HCT116 (cell line): Measurements from ENCODE around the gene COL12A1. TPM values are rescaled to one million over a fixed set of nuclear protein-coding genes. Genes with fewer than 3 reads are reported as not detected.

Source experiments
- ATAC-seq: fragments of 200-7000 bp; cut with Tn5 transposase; 2 replicates; pipeline ENCODE4 v1.9.1; 2020; ENCODE audit warnings: mild to moderate bottlenecking, moderate library complexity
- BruUV-seq: library from RNA; stranded (reverse); fragments of 400-500 nt; replicated peaks from 2 replicates; lab custom pipeline; 2021; lab: Mats Ljungman, UMichigan
- CTCF ChIA-PET: fragments of 300-600 bp; sonication (Branson Sonifier 250); formaldehyde crosslinking; loops from one replicate; lab custom pipeline; 2021; ENCODE audit warnings: antibody characterized with exemption; lab: Charles Lee
- POLR2A ChIA-PET: fragments of 300-600, 350-600 bp; sonication (Branson Sonifier 250); formaldehyde crosslinking; loops from one replicate; lab custom pipeline; 2021; ENCODE audit warnings: antibody characterized with exemption; lab: Charles Lee
- RAD21 ChIA-PET, 2 experiments: fragments of 300-600 bp; sonication (Branson Sonifier 250); formaldehyde crosslinking; loops; one replicate each; lab custom pipeline; 2023; ENCODE audit warnings: low total read pairs in 2 of 2; ENCODE audit not compliant: uncharacterized antibody in 2 of 2, unreplicated experiment in 2 of 2, low non-redundant PET in 1 of 2; lab: Charles Lee
- DNase-seq: peaks from one replicate; pipeline ENCODE4 v3.0.0-alpha.2; 2010; ENCODE audit warnings: low read depth, low spot score
- H2AFZ ChIP-seq: fragments of 200-600 bp; shearing (Covaris generic), sonication (generic); 2 replicates; pipeline ENCODE4 v1.6.1; 2017; ENCODE audit warnings: low read depth, mixed run types, mixed read lengths, antibody characterized with exemption, low read length; ENCODE audit not compliant: poor library complexity, severe bottlenecking
- H3K27ac ChIP-seq: 2 replicates; pipeline ENCODE4 v1.5.1; 2012; ENCODE audit warnings: low read depth, low read length
- H3K27me3 ChIP-seq: fragments of 200-600 bp; sonication (generic); 2 replicates; pipeline ENCODE4 v1.6.1; 2016; ENCODE audit warnings: mixed run types, low read length, mixed read lengths; ENCODE audit not compliant: insufficient read depth
- H3K36me3 ChIP-seq, 2 experiments: fragments of 200-500 bp in 1 of 2; fragments of 200-600 bp in 1 of 2; sonication (Bioruptor generic) in 1 of 2; sonication (generic) in 1 of 2; 2 replicates each; pipeline versions ENCODE4 v1.5.1 to v1.6.1; 2014 to 2016; ENCODE audit warnings: low read length in 2 of 2, inconsistent platforms in 1 of 2, mixed read lengths in 1 of 2, mixed run types in 1 of 2; ENCODE audit not compliant: insufficient read depth in 2 of 2, control insufficient read depth in 1 of 2
- H3K4me1 ChIP-seq, 2 experiments: fragments of 200-600 bp in 1 of 2; sonication (generic) in 1 of 2; 2 replicates each; pipeline versions ENCODE4 v1.5.1 to v1.6.1; 2012 to 2017; ENCODE audit warnings: low read length in 2 of 2, inconsistent platforms in 1 of 2, mild to moderate bottlenecking in 1 of 2, mixed read lengths in 1 of 2, mixed run types in 1 of 2, moderate library complexity in 1 of 2; ENCODE audit not compliant: insufficient read depth in 2 of 2, control insufficient read depth in 1 of 2
- H3K4me2 ChIP-seq: fragments of 200-600 bp; sonication (generic); 2 replicates; pipeline ENCODE4 v1.6.1; 2017; ENCODE audit warnings: mixed run types, low read length, mixed read lengths
- H3K4me3 ChIP-seq, 2 experiments: fragments of 200-600 bp in 1 of 2; sonication (generic) in 1 of 2; replicated peaks in 1 of 2; 2 replicates each; pipeline ENCODE4 v1.5.1; 2011 to 2016; ENCODE audit warnings: low read length in 2 of 2, control low read depth in 1 of 2, low read depth in 1 of 2, mild to moderate bottlenecking in 1 of 2, mixed read lengths in 1 of 2, mixed run types in 1 of 2
- H3K79me2 ChIP-seq: fragments of 200-600 bp; sonication (generic); 2 replicates; pipeline ENCODE4 v1.6.1; 2017; ENCODE audit warnings: mild to moderate bottlenecking, mixed run types, low read length, moderate library complexity, mixed read lengths; ENCODE audit not compliant: insufficient read depth
- H3K9ac ChIP-seq: fragments of 200-600 bp; sonication (generic); 2 replicates; pipeline ENCODE4 v1.6.1; 2016; ENCODE audit warnings: low read length, mixed read lengths
- H3K9me2 ChIP-seq: fragments of 200-600 bp; sonication (generic), shearing (Covaris generic); 2 replicates; pipeline ENCODE4 v1.6.1; 2017; ENCODE audit warnings: mixed run types, mild to moderate bottlenecking, moderate library complexity; ENCODE audit not compliant: insufficient read depth
- H3K9me3 ChIP-seq, 2 experiments: fragments of 200-500 bp in 1 of 2; fragments of 200-600 bp in 1 of 2; sonication (Bioruptor generic) in 1 of 2; sonication (generic) in 1 of 2; 2 replicates each; pipeline ENCODE4 v1.6.1; 2014 to 2017; ENCODE audit warnings: low read length in 2 of 2, mixed read lengths in 2 of 2, inconsistent platforms in 1 of 2, low read depth in 1 of 2, mild to moderate bottlenecking in 1 of 2, mixed run types in 1 of 2, moderate library complexity in 1 of 2; ENCODE audit not compliant: control insufficient read depth in 1 of 2, insufficient read depth in 1 of 2
- H4K20me1 ChIP-seq: fragments of 200-600 bp; sonication (generic), shearing (Covaris generic); 2 replicates; pipeline ENCODE4 v1.6.1; 2017; ENCODE audit warnings: mixed run types, mild to moderate bottlenecking, moderate library complexity; ENCODE audit not compliant: insufficient read depth
- ELF1 ChIP-seq: IDR thresholded peaks from 2 replicates; pipeline ENCODE4 v1.6.1; 2012; ENCODE audit warnings: low read depth, borderline replicate concordance
- EZH2phosphoT487 ChIP-seq: fragments of 200-600 bp; IDR thresholded peaks from 2 replicates; pipeline ENCODE4 v1.6.1; 2018; ENCODE audit warnings: antibody characterized with exemption, borderline replicate concordance
- FOSL1 ChIP-seq: IDR thresholded peaks from 2 replicates; pipeline ENCODE4 v1.6.1; 2012; ENCODE audit warnings: low read depth
- JUND ChIP-seq: IDR thresholded peaks from 2 replicates; pipeline ENCODE4 v1.6.1; 2012
- POLR2A ChIP-seq: IDR thresholded peaks from 2 replicates; pipeline ENCODE4 v1.7.0; 2011; ENCODE audit warnings: borderline replicate concordance; ENCODE audit not compliant: insufficient read depth, insufficient read length; ENCODE audit errors: extremely low read depth
- SRF ChIP-seq: IDR thresholded peaks from 2 replicates; pipeline ENCODE4 v1.6.1; 2012; ENCODE audit warnings: low read depth
- YY1 ChIP-seq: IDR thresholded peaks from 2 replicates; pipeline ENCODE4 v1.6.1; 2011; ENCODE audit warnings: low read length, low read depth, moderate library complexity, mild to moderate bottlenecking; ENCODE audit not compliant: insufficient replicate concordance; ENCODE audit errors: extremely low read depth
- ZFX ChIP-seq: fragments of 450-650 bp; IDR thresholded peaks from 2 replicates; pipeline ENCODE4 v1.6.1; 2017
- ZNF274 ChIP-seq: fragments of 200-500 bp; sonication (Bioruptor generic); IDR thresholded peaks from 2 replicates; pipeline ENCODE4 v1.6.1; 2014; ENCODE audit warnings: mild to moderate bottlenecking, low read depth, low read length, inconsistent platforms
- intact Hi-C: fragments of 100-400 bp; cut with micrococcal nuclease; formaldehyde crosslinking; loops from 2 replicates; pipeline ENCODE4 v1.10.0; 2022
- total RNA-seq: library from RNA; stranded (reverse); gene quantifications from one replicate; pipeline ENCODE4 v1.2.1, GENCODE V29; 2021; ENCODE audit not compliant: unreplicated experiment
- TF ChIP-seq, protein P1 (sequence below): IDR thresholded peaks from 2 replicates; pipeline ENCODE4 v1.6.1; 2012
- TF ChIP-seq, protein P2 (sequence below), 3 experiments: fragments of 200-600 bp in 1 of 3; sonication (generic) in 1 of 3; IDR thresholded peaks in 2 of 3; conservative IDR thresholded peaks in 1 of 3; 2 replicates each; pipeline ENCODE4 v1.5.1; 2012 to 2017; ENCODE audit warnings: low read depth in 2 of 3, low read length in 2 of 3, antibody characterized with exemption in 1 of 3, borderline replicate concordance in 1 of 3, control low read depth in 1 of 3, mild to moderate bottlenecking in 1 of 3, mixed read lengths in 1 of 3, mixed run types in 1 of 3, moderate library complexity in 1 of 3; ENCODE audit not compliant: insufficient read depth in 1 of 3
- TF ChIP-seq, protein P3 (sequence below): IDR thresholded peaks from 2 replicates; pipeline ENCODE4 v1.6.1; 2012
- TF ChIP-seq, protein P4 (sequence below): IDR thresholded peaks from 2 replicates; pipeline ENCODE4 v1.6.1; 2011; ENCODE audit warnings: mild to moderate bottlenecking, low read length, moderate library complexity; ENCODE audit not compliant: insufficient replicate concordance; ENCODE audit errors: extremely low read depth

Gene COL12A1
- total RNA-seq, 1 experiment from 2014 or later: 23.5 TPM

DNA sequence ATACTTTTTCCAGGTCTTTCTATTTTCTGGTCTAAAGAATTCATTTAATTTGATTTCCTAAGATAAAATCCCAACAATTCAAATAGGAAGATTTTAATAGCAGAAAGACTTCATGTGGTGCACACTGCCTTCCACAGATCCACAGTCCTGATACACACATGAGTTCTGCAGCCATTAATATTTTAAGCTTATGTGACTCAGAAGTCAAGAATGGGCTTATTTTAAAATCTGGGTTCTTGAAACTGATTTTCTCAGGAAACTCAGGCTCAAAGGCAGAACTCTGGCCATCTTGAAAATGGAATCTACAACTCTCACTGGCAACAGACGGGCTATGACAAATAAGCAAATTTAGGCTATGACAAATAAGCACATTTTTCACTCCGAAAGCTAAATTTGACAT is 88.2 kb downstream of the COL12A1 start:
- Histone ChIP-seq H3K4me2 (no peak overlapping the region), H3K27ac (no peak overlapping the region)
- BruUV-seq: no TSS peak

More for the DNA sequence above, 88.2 kb downstream of the COL12A1 start:
- no peaks in the 10 kb centered on the region for H3K79me2 ChIP-seq
- H3K9me2 ChIP-seq: no peaks in the 10 kb centered on the region
- no peak for TF ChIP-seq YY1
- TF ChIP-seq POLR2A: no peak
- no peak for TF ChIP-seq FOSL1
- TF ChIP-seq SRF: no peak
- TF ChIP-seq JUND: no peak
- TF ChIP-seq, protein P1, sequence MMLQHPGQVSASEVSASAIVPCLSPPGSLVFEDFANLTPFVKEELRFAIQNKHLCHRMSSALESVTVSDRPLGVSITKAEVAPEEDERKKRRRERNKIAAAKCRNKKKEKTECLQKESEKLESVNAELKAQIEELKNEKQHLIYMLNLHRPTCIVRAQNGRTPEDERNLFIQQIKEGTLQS: no peak
- TF ChIP-seq ELF1: no peak
- TF ChIP-seq, protein P2, sequence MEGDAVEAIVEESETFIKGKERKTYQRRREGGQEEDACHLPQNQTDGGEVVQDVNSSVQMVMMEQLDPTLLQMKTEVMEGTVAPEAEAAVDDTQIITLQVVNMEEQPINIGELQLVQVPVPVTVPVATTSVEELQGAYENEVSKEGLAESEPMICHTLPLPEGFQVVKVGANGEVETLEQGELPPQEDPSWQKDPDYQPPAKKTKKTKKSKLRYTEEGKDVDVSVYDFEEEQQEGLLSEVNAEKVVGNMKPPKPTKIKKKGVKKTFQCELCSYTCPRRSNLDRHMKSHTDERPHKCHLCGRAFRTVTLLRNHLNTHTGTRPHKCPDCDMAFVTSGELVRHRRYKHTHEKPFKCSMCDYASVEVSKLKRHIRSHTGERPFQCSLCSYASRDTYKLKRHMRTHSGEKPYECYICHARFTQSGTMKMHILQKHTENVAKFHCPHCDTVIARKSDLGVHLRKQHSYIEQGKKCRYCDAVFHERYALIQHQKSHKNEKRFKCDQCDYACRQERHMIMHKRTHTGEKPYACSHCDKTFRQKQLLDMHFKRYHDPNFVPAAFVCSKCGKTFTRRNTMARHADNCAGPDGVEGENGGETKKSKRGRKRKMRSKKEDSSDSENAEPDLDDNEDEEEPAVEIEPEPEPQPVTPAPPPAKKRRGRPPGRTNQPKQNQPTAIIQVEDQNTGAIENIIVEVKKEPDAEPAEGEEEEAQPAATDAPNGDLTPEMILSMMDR (IDR thresholded peaks at IDR 0.05 in 2 of 3, conservative IDR thresholded peaks at IDR 0.05 in 1 of 3; ENCODE audit: borderline replicate concordance in 1 of 3, insufficient read depth in 1 of 3, low read depth in 2 of 3, low read length in 2 of 3): no peak
- no peak for TF ChIP-seq ZFX
- TF ChIP-seq, protein P3, sequence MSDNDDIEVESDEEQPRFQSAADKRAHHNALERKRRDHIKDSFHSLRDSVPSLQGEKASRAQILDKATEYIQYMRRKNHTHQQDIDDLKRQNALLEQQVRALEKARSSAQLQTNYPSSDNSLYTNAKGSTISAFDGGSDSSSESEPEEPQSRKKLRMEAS: no peak
- TF ChIP-seq ZNF274: no peak
- TF ChIP-seq EZH2phosphoT487: no peak
- TF ChIP-seq, protein P4, sequence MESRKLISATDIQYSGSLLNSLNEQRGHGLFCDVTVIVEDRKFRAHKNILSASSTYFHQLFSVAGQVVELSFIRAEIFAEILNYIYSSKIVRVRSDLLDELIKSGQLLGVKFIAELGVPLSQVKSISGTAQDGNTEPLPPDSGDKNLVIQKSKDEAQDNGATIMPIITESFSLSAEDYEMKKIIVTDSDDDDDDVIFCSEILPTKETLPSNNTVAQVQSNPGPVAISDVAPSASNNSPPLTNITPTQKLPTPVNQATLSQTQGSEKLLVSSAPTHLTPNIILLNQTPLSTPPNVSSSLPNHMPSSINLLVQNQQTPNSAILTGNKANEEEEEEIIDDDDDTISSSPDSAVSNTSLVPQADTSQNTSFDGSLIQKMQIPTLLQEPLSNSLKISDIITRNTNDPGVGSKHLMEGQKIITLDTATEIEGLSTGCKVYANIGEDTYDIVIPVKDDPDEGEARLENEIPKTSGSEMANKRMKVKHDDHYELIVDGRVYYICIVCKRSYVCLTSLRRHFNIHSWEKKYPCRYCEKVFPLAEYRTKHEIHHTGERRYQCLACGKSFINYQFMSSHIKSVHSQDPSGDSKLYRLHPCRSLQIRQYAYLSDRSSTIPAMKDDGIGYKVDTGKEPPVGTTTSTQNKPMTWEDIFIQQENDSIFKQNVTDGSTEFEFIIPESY: no peak
- H3K9ac ChIP-seq: no peak overlapping the region
- no peaks in the 10 kb centered on the region for H3K9me3 ChIP-seq
- peaks cover 7 to 15% of the 10 kb centered on the region in 2 experiments; a peak in 2 of 4 replicates for H3K4me1 ChIP-seq
- H3K36me3 ChIP-seq: peaks cover 0 to 16% of the 10 kb centered on the region in 2 experiments; a peak in 1 of 4 replicates
- ATAC-seq (no peak), DNase-seq (no peak)
- intact Hi-C loops: no loop called here
- ChIA-PET CTCF (no interaction called here), RAD21 (no interaction called here), POLR2A (no interaction called here)
- no peaks in the 10 kb centered on the region for H4K20me1 ChIP-seq
- no peak overlapping the region for H3K4me3 ChIP-seq
- no peaks in the 10 kb centered on the region for H3K27me3 ChIP-seq
- H2AFZ ChIP-seq: no peak overlapping the region
